ENCODE results near the gene UBA1. TPM values are rescaled to one million over a fixed set of nuclear protein-coding genes. Genes with fewer than 3 reads are reported as not detected.

UBA1 gene
- total RNA-seq, 1 experiment from 2014 or later: 130 TPM

DNA sequence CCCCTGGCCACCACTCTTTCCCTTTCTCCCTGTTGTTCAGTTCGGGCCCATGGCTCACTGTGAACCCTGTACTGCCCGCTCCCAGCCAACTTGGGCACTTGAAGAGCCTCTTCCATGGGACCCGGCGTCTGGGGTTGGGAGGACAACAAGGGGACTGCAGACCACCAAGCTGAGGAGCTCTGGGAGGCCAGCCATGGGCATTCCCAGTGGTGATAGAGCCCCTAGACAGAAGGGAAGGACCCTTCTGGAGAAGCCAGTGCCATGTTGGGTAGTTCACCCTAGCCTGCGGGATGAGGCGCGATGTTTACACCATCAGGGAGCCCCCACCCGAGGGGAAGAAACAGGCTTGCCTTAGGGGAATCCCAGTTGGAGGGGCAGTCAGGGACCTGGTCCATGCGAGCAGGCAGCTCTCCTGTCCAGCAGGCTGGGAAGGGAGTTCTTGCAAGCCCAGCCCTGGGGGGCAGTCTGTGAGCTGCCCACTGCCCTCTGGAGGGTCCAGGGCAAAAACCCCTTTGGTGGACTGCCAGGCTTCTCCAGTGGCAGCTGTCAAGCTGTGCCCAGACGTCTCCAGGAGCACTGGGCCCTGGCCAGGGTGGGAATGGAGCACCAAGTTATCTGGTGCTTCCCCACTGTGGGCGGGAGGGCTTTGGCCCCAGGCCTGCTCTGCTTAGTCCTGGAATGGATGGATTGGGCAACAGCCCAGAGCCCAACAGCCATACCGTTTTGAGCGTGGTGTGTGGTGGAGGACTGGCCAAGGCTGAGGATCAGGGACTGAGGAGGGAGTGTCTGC lies 23.7 kb upstream of the UBA1 start:
- DNase-seq (ENCODE audit: low spot score): peak; percentile 1

GRCh38 chrX:47170861-47171692 lies 22.6 kb upstream of the UBA1 start:
- DNase-seq (ENCODE audit: low spot score): peak; percentile 1

GRCh38 chrX:47171996-47172395 lies 21.6 kb upstream of the UBA1 start:
- DNase-seq (ENCODE audit: low spot score): peak; percentile 1

GRCh38 chrX:47172549-47172948 lies 21.1 kb upstream of the UBA1 start:
- peak; percentile 0 for DNase-seq (ENCODE audit: low spot score)

DNA sequence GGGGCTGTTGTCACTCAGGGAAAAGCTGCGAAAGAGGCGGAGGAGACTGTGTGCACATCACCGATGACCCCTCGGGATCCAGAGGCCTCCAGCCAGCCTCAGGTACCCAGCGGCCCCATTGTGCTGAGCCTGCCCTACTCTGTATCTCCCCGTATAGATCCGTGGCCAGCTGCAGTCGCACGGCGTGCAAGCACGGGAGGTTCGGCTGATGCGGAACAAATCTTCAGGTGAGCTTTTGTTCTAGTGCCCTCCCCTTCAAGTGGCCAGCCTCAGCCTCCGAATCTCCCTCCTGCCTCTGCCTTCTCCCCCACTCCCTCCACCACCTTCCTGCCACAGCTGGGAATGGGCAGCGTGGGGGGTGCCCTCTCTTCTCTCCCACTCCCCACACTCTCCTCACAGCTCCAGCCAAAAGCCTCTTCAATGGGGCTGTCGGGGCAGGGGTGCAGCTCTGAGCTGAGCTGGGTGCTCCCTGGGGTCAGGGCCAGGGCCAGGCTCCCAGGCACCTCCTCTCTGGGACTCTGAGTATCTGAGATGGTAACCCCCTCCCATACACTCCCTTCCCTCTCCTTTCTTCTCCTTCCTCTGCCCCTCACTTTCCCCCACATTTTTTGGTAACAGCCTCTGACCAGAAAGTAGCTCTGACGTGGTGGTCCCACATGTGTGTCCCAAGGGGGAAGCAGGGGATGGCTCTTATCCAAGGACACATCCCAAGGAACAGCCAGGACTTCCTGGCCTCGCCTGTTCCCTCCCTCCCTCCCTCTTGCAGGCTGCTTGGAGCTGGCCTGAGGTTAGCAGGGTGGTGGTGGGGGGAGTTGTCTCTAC lies 20.4 kb upstream of the UBA1 start:
- no peak for DNase-seq (ENCODE audit: low spot score)

DNA sequence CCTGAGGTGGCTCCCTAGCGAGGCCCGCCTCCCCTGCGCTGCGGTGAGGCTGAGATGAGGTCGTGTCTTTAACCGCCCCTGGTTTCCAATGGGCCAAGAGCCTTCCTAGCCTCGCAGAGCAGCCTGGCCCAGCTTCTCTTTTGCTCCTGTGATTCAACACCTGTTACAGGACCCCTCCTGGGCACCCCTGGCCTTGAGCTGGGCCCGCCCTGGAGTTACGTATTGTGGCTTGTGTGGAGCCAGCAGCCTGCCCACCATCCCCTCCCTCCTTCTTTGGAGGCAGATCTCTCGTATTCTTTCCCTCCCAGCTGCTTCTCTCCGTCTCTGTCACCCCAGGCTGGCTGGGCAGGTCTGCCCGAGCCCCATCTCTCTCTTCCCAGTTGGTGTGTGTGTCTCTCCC lies 19.3 kb upstream of the UBA1 start:
- DNase-seq (ENCODE audit: low spot score): no peak

DNA sequence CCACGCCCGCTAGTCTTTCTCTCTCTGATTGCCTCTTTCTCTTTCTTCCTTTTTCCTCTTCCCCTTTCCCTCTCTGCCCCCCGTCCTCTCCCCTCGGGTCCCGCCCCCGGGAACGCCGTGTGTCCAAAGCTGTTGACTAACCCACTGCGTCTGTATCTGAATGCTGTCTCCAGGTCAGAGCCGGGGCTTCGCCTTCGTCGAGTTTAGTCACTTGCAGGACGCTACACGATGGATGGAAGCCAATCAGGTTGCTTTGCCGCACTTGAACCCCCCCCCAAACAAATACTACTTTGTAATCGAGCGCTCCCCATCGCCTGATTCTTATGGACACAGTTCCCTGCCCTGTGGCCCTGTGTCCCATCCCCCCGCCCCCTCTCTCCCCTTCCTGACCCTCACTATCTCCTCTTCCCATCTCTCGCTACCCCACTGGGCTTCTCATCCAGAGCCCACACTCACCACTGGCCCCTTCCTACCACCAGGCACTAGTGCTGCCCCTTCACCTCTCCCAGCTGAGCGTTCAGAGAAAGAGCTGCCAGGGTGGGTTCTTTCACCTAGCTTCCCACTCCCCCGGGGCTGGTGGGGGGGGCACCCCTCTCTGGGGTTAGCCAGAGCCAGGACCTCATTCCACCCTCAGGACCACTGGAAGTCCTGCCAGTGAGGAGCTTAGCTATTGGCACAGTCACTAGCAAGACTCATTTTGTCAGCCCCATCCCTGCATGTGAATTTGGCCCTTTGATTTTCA lies 18.6 kb upstream of the UBA1 start:
- DNase-seq (ENCODE audit: low spot score): no peak

GRCh38 chrX:47175588-47175980 lies 18.0 kb upstream of the UBA1 start:
- DNase-seq (ENCODE audit: low spot score): no peak

DNA sequence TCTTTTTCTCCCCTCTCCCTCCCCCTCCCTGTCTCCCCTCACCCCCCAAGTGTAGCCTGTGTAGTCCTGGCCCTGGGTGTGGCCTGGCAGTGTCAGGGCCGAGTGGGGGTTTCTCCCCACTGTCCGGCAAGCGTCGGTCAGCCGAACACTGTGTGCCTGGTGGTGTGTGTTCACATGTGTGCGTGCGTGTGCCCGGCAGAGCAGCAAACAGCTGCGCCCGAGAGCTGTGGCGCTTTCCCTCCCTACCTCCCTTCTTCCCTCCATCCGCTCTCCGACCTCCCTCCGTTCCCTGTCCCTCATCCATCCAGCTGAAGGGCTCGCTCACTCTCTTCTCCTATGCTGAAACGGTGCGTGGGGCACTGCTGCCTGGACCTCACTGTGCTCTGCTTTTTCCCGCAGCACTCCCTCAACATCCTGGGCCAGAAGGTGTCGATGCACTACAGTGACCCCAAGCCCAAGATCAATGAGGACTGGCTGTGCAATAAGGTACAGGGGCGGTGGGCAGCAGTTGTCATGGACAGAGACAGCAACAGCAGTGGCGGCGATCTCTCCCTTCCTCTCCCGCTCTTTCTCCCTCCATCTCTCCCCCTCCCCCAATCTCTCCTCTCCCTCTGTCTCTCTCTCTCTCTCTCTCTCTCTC lies 17.4 kb upstream of the UBA1 start:
- DNase-seq (ENCODE audit: low spot score): no peak

DNA sequence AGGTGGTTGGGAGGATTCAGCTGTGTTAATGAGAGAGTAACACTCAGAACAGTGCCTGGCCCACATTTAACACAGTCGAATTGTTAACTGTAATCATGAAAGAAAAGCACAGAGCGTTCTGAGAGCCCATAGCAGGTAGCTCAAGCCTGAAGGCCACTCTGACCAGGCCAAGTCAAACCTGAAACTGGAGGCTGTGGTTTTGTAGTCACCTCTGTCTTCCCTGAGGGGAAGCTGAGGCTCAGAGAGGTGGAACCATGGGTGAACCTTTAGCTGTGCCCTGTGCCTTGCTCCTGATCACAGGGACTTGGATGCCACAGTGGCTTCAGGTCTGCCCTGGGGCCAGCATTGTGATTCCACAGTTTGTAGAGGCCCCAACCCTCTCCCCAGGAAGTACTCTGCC lies 16.6 kb upstream of the UBA1 start:
- DNase-seq (ENCODE audit: low spot score): no peak

- DNase-seq (ENCODE audit: low spot score): no peak
These were observed 15.3 kb upstream of the UBA1 start for GRCh38 chrX:47178337-47178736.

DNA sequence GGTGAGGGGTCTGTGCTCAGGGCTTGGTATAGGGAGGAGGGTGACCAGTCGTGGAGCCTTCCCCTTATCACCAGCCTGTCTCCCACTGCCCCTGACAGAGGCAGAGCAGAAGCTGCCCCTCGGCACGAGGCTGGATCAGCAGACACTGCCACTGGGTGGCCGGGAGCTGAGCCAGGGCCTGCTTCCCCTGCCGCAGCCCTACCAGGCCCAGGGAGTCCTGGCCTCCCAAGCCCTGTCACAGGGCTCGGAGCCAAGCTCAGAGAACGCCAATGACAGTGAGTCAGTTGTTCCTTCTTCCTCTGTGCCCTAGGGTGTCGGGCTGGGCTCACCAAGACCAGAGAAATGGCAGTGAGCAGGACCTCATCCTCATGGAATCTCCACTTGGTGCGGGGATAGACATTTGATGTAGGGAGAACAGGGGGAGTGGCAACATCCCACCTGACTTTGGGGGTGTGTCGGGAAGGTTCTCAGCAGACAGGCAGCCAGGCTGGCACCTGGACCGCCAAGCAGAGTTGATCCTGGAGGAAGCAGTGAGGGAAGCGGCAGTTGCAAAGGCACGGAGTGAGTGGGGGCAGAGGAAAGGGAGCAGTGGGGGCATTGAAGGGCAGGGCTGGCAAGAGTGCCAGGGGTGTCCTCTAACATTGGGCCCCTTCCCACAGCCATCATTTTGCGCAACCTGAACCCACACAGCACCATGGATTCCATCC lies 14.3 kb upstream of the UBA1 start:
- no peak for DNase-seq (ENCODE audit: low spot score)

DNA sequence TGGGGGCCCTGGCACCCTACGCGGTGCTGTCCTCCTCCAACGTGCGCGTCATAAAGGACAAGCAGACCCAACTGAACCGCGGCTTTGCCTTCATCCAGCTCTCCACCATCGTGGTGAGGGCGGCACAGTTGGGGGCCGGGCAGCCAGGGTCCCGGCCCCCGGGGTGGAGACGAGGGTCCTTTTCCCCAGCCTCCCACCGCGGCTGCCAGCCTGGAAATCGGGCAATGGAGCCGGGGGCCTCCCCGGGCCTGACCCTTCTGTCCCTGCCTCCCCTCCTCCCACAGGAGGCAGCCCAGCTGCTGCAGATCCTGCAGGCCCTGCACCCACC lies 13.7 kb upstream of the UBA1 start:
- no peak for DNase-seq (ENCODE audit: low spot score)

GRCh38 chrX:47180346-47180745 lies 13.3 kb upstream of the UBA1 start:
- no peak for DNase-seq (ENCODE audit: low spot score)

- DNase-seq (ENCODE audit: low spot score): no peak
These were observed 12.3 kb upstream of the UBA1 start for GRCh38 chrX:47181301-47181700.

- no peak for DNase-seq (ENCODE audit: low spot score)
These were observed 11.4 kb upstream of the UBA1 start for GRCh38 chrX:47182106-47182700.

- no peak for DNase-seq (ENCODE audit: low spot score)
These were observed 9.1 kb upstream of the UBA1 start for GRCh38 chrX:47184486-47184885.

DNA sequence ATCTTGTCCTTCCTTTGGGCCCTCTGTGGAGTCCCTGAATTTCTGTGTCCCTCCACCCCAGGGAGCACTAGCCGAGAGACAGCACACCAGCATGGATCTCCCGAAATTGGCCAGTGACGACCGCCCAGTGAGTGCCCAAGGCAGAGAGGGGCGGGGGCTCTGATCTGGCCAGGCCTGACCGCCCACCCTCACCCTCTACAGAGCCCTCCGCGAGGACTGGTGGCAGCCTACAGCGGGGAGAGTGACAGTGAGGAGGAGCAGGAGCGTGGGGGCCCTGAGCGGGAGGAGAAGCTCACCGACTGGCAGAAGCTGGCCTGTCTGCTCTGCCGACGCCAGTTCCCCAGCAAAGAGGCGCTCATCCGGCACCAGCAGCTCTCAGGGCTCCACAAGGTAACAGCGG lies 8.4 kb upstream of the UBA1 start:
- no peak for DNase-seq (ENCODE audit: low spot score)

DNA sequence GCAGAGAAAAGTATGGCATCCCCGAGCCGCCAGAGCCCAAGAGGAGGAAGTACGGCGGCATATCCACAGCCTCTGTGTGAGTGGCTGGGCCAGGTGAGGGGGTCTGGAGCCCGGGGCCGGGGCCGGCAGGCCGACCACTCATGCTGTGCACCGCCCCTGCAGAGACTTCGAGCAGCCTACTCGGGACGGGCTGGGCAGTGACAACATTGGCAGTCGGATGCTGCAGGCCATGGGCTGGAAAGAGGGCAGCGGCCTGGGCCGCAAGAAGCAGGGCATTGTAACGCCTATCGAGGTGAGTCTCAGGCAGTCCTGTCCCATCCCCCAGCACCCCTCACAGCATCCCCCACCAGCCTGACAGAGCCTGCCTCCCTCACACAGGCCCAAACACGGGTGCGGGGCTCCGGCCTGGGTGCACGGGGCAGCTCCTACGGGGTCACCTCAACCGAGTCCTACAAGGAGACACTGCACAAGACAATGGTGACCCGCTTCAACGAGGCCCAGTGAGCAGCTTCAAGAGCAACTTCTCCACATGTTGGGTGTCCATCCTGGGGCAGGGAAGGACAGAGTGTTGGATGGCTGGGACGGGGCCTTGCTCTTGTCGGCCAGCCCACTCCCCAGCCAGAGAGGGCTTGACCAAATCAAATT lies 7.4 kb upstream of the UBA1 start:
- no peak for DNase-seq (ENCODE audit: low spot score)

Measured in H4 (cell line).